Measurements from ENCODE around the gene MYO1A. TPM values are rescaled to one million over a fixed set of nuclear protein-coding genes. Genes with fewer than 3 reads are reported as not detected.

Gene MYO1A
- total RNA-seq, 1 experiment from 2014 or later: 0.12 TPM

- ChIA-PET CTCF (interaction anchor here (0.5 to 11.3 kb wide), 6 partner anchors 22 to 930 kb away, joined by 3 to 231 read pairs (median 4); no protein-coding TSS in a partner anchor), POLR2A (interaction anchor here (1.1 kb wide), 1 partner anchor 118 kb away, joined by 3 read pairs; the partner anchor contains the start of gene LRP1)
- Mint-ChIP-seq H3K36me3 (ENCODE audit: insufficient read depth, unreplicated experiment) (no peaks in the 10 kb centered on the region), H3K4me1 (ENCODE audit: insufficient read depth, unreplicated experiment) (peaks cover 14% of the 10 kb centered on the region), H3K27ac (ENCODE audit: low read depth, unreplicated experiment) (no peak overlapping the region), H3K27me3 (ENCODE audit: insufficient read depth, unreplicated experiment) (peaks cover 30% of the 10 kb centered on the region), H3K4me3 (ENCODE audit: unreplicated experiment) (no peak overlapping the region), H3K9me3 (ENCODE audit: unreplicated experiment) (no peaks in the 10 kb centered on the region)
- DNase-seq (ENCODE audit: unreplicated experiment): no peak
- intact Hi-C loops (cut with micrococcal nuclease): no loop called here
- TF ChIP-seq, protein P1, sequence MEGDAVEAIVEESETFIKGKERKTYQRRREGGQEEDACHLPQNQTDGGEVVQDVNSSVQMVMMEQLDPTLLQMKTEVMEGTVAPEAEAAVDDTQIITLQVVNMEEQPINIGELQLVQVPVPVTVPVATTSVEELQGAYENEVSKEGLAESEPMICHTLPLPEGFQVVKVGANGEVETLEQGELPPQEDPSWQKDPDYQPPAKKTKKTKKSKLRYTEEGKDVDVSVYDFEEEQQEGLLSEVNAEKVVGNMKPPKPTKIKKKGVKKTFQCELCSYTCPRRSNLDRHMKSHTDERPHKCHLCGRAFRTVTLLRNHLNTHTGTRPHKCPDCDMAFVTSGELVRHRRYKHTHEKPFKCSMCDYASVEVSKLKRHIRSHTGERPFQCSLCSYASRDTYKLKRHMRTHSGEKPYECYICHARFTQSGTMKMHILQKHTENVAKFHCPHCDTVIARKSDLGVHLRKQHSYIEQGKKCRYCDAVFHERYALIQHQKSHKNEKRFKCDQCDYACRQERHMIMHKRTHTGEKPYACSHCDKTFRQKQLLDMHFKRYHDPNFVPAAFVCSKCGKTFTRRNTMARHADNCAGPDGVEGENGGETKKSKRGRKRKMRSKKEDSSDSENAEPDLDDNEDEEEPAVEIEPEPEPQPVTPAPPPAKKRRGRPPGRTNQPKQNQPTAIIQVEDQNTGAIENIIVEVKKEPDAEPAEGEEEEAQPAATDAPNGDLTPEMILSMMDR (IDR thresholded peaks at IDR 0.05; ENCODE audit: unreplicated experiment): no peak
- BruUV-seq (replicated peaks): no TSS peak
These were observed 39.8 kb downstream of the MYO1A start for GRCh38 chr12:57009949-57010626.

DNA sequence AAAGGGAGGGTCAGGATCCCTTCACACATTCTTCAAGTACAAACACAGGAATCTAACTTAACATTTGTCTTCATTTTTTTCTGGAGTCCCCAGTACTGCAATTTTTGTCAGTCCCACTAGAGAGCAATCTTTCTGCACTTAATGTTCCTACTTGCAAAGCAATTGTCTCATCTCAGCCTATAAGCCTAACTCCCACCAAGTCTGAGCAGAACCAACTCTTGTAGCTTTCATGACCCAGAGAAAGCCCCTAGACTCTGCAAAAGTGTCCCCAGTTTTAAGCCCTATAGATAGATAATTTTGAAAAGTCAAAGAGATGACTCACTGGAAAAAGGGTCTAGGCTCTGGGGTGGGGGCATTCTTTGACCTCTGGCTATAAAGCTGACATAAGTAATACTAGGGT, 41.8 kb downstream of the MYO1A start:
- DNase-seq (ENCODE audit: unreplicated experiment): peak; percentile 64
- Mint-ChIP-seq H3K9me3 (ENCODE audit: unreplicated experiment) (no peaks in the 10 kb centered on the region), H3K36me3 (ENCODE audit: insufficient read depth, unreplicated experiment) (peaks cover 14% of the 10 kb centered on the region), H3K4me3 (ENCODE audit: unreplicated experiment) (no peak overlapping the region), H3K27me3 (ENCODE audit: insufficient read depth, unreplicated experiment) (peaks cover 11% of the 10 kb centered on the region), H3K27ac (ENCODE audit: low read depth, unreplicated experiment) (no peak overlapping the region), H3K4me1 (ENCODE audit: insufficient read depth, unreplicated experiment) (peaks cover 22% of the 10 kb centered on the region)
- intact Hi-C loops (cut with micrococcal nuclease): loop anchor here (1.0 kb wide), 4 partner anchors 23 to 175 kb away; no protein-coding TSS in a partner anchor
- TF ChIP-seq, protein P1 (IDR thresholded peaks at IDR 0.05; ENCODE audit: unreplicated experiment): peak; percentile 55
- ChIA-PET CTCF (interaction anchor here (0.5 to 11.3 kb wide), 32 partner anchors 8 to 557 kb away, joined by 3 to 231 read pairs (median 4); partner anchors contain the start of genes MYO1A, STAT6 and TAC3), POLR2A (interaction anchor here (0.9 to 1.7 kb wide), 4 partner anchors 11 to 80 kb away, joined by 4 to 8 read pairs (median 6); partner anchors contain the start of gene NAB2)
- no TSS peak for BruUV-seq (replicated peaks)

GRCh38 chr12:57006809-57007475, 43.0 kb downstream of the MYO1A start:
- Mint-ChIP-seq H3K27me3 (ENCODE audit: insufficient read depth, unreplicated experiment) (no peaks in the 10 kb centered on the region), H3K4me3 (ENCODE audit: unreplicated experiment) (peak overlapping the region; percentile 64), H3K27ac (ENCODE audit: low read depth, unreplicated experiment) (peak overlapping the region; percentile 11), H3K4me1 (ENCODE audit: insufficient read depth, unreplicated experiment) (peaks cover 22% of the 10 kb centered on the region), H3K36me3 (ENCODE audit: insufficient read depth, unreplicated experiment) (peaks cover 26% of the 10 kb centered on the region), H3K9me3 (ENCODE audit: unreplicated experiment) (no peaks in the 10 kb centered on the region)
- ChIA-PET POLR2A (interaction anchor here (0.7 to 4.1 kb wide), 2 partner anchors 11 to 105 kb away, joined by 3 to 18 read pairs; partner anchors contain the start of gene STAT6), CTCF (interaction anchor here (0.5 to 11.3 kb wide), 22 partner anchors 9 to 461 kb away, joined by 3 to 231 read pairs (median 4); partner anchors contain the start of genes HSD17B6 and MYO1A)
- TF ChIP-seq, protein P1 (IDR thresholded peaks at IDR 0.05; ENCODE audit: unreplicated experiment): peak; percentile 12
- DNase-seq (ENCODE audit: unreplicated experiment): no peak
- BruUV-seq (replicated peaks): no TSS peak
- intact Hi-C loops (cut with micrococcal nuclease): no loop called here
